HUES64 (cell line): ENCODE data around the gene CPA4.

Experiments used
- H3K27ac ChIP-seq: 2 replicates; pipeline ENCODE4 v1.7.0; 2013; ENCODE audit warnings: low read depth, low read length, inconsistent platforms
- H3K27me3 ChIP-seq: 2 replicates; pipeline ENCODE4 v1.6.1; 2013; ENCODE audit warnings: mild to moderate bottlenecking, low read length; ENCODE audit not compliant: insufficient read depth
- H3K36me3 ChIP-seq: 2 replicates; pipeline ENCODE4 v1.6.1; 2013; ENCODE audit warnings: mild to moderate bottlenecking, low read length; ENCODE audit not compliant: insufficient read depth
- H3K4me1 ChIP-seq: 2 replicates; pipeline ENCODE4 v1.6.1; 2013; ENCODE audit warnings: mild to moderate bottlenecking, low read length, moderate library complexity; ENCODE audit not compliant: insufficient read depth
- H3K4me3 ChIP-seq: 2 replicates; pipeline ENCODE4 v1.5.1; 2013; ENCODE audit warnings: mild to moderate bottlenecking, low read length, moderate library complexity
- H3K9ac ChIP-seq: 2 replicates; pipeline ENCODE4 v1.6.1; 2013; ENCODE audit warnings: mild to moderate bottlenecking, low read depth, low read length
- H3K9me3 ChIP-seq: 2 replicates; pipeline ENCODE4 v1.6.1; 2013; ENCODE audit warnings: low read depth, low read length; ENCODE audit not compliant: insufficient read depth
- WGBS: fragments of 150-250, 120-280 bp; methylation state at CpG from one replicate; pipeline ENCODE4 v1.1.7; 2013; ENCODE audit warnings: missing lambda C conversion rate; 5-methylcytosine and 5-hydroxymethylcytosine counted together

Gene CPA4

GRCh38 chr7:130334274-130334673 is 41.3 kb downstream of the CPA4 start:
- H3K9me3 ChIP-seq = no peaks in the 10 kb centered on the region
- H3K4me3 ChIP-seq = no peak overlapping the region
- no peak overlapping the region for H3K9ac ChIP-seq
- H3K27ac ChIP-seq = no peak overlapping the region
- H3K27me3 ChIP-seq = no peaks in the 10 kb centered on the region
- WGBS = 94% methylated on average over 6 of the region's 6 CpGs
- peaks cover 15% of the 10 kb centered on the region for H3K4me1 ChIP-seq
- H3K36me3 ChIP-seq = no peaks in the 10 kb centered on the region

GRCh38 chr7:130337410-130337971 is 44.5 kb downstream of the CPA4 start:
- Histone ChIP-seq H3K9ac (no peak overlapping the region), H3K36me3 (no peaks in the 10 kb centered on the region), H3K27ac (no peak overlapping the region), H3K4me3 (no peak overlapping the region), H3K9me3 (no peaks in the 10 kb centered on the region), H3K27me3 (no peaks in the 10 kb centered on the region), H3K4me1 (peaks cover 15% of the 10 kb centered on the region)
- 95% methylated on average over 6 of the region's 6 CpGs for WGBS

- Histone ChIP-seq H3K4me3 (no peak overlapping the region), H3K9me3 (no peaks in the 10 kb centered on the region)
Measured at GRCh38 chr7:130338233-130338632, 45.3 kb downstream of the CPA4 start.

GRCh38 chr7:130341882-130342281 is 48.9 kb downstream of the CPA4 start:
- no peaks in the 10 kb centered on the region for H3K9me3 ChIP-seq
- WGBS = 100% methylated on average over 2 of the region's 4 CpGs
- H3K4me3 ChIP-seq = no peak overlapping the region
- no peak overlapping the region for H3K27ac ChIP-seq
- peaks cover 29% of the 10 kb centered on the region for H3K4me1 ChIP-seq
- no peaks in the 10 kb centered on the region for H3K27me3 ChIP-seq
- H3K9ac ChIP-seq = no peak overlapping the region
- no peaks in the 10 kb centered on the region for H3K36me3 ChIP-seq

More at GRCh38 chr7:130338233-130338632, 45.3 kb downstream of the CPA4 start:
- H3K4me1 ChIP-seq = peaks cover 15% of the 10 kb centered on the region
- no peaks in the 10 kb centered on the region for H3K36me3 ChIP-seq
- peak overlapping the region; percentile 48; the same call in 1 of the 2 replicates for H3K27ac ChIP-seq
- WGBS = 62% methylated on average over 3 of the region's 3 CpGs
- no peak overlapping the region for H3K9ac ChIP-seq
- H3K27me3 ChIP-seq = no peaks in the 10 kb centered on the region

GRCh38 chr7:130342701-130343380 is 49.9 kb downstream of the CPA4 start:
- no peaks in the 10 kb centered on the region for H3K27me3 ChIP-seq
- H3K4me1 ChIP-seq = peaks cover 26% of the 10 kb centered on the region
- no peaks in the 10 kb centered on the region for H3K36me3 ChIP-seq
- 98% methylated on average over 3 of the region's 3 CpGs for WGBS
- H3K27ac ChIP-seq = no peak overlapping the region
- no peak overlapping the region for H3K9ac ChIP-seq
- H3K9me3 ChIP-seq = no peaks in the 10 kb centered on the region
- H3K4me3 ChIP-seq = no peak overlapping the region

- no peaks in the 10 kb centered on the region for H3K9me3 ChIP-seq
- no peak within 1 kb of the TSS for H3K27ac ChIP-seq
- H3K27me3 ChIP-seq = no peaks in the 10 kb centered on the region
- H3K9ac ChIP-seq = no peak within 1 kb of the TSS
- WGBS = 98% methylated on average over 5 of the region's 5 CpGs
- no peaks in the 10 kb centered on the region for H3K36me3 ChIP-seq
- H3K4me1 ChIP-seq = peaks cover 13% of the 10 kb centered on the region
- no peak within 1 kb of the TSS for H3K4me3 ChIP-seq
Measured at GRCh38 chr7:130344271-130344866, 51.4 kb downstream of the CPA4 start, which contains the start of gene CPA5. CPA5 (plus strand) TSS chr7:130344816; CDS start chr7:130346486, 1,670 bp downstream.

GRCh38 chr7:130345136-130345535 is 52.2 kb downstream of the CPA4 start:
- no peak overlapping the region for H3K27ac ChIP-seq
- WGBS = 18% methylated on average over 8 of the region's 8 CpGs
- H3K36me3 ChIP-seq = no peaks in the 10 kb centered on the region
- H3K4me1 ChIP-seq = peaks cover 16% of the 10 kb centered on the region
- no peaks in the 10 kb centered on the region for H3K27me3 ChIP-seq
- H3K4me3 ChIP-seq = no peak overlapping the region
- no peak overlapping the region for H3K9ac ChIP-seq
- H3K9me3 ChIP-seq = no peaks in the 10 kb centered on the region

- Histone ChIP-seq H3K27me3 (no peaks in the 10 kb centered on the region), H3K27ac (no peak overlapping the region), H3K4me1 (peaks cover 22% of the 10 kb centered on the region), H3K36me3 (no peaks in the 10 kb centered on the region), H3K9ac (no peak overlapping the region), H3K4me3 (no peak overlapping the region), H3K9me3 (no peaks in the 10 kb centered on the region)
- WGBS = 90% methylated on average over 4 of the region's 5 CpGs
Measured at GRCh38 chr7:130345725-130346124, 52.8 kb downstream of the CPA4 start.

- no peaks in the 10 kb centered on the region for H3K9me3 ChIP-seq
- H3K4me3 ChIP-seq = no peak overlapping the region
- no peak overlapping the region for H3K9ac ChIP-seq
- 90% methylated on average over 10 of the region's 10 CpGs for WGBS
- no peaks in the 10 kb centered on the region for H3K27me3 ChIP-seq
- H3K36me3 ChIP-seq = no peaks in the 10 kb centered on the region
- H3K27ac ChIP-seq = no peak overlapping the region
- H3K4me1 ChIP-seq = peaks cover 28% of the 10 kb centered on the region
Measured at GRCh38 chr7:130346177-130346905, 53.4 kb downstream of the CPA4 start.

GRCh38 chr7:130346941-130347340 is 54.0 kb downstream of the CPA4 start:
- Histone ChIP-seq H3K4me1 (peaks cover 34% of the 10 kb centered on the region), H3K36me3 (no peaks in the 10 kb centered on the region), H3K9me3 (no peaks in the 10 kb centered on the region), H3K27ac (no peak overlapping the region), H3K4me3 (no peak overlapping the region), H3K9ac (no peak overlapping the region), H3K27me3 (no peaks in the 10 kb centered on the region)
- WGBS = 88% methylated on average over 12 of the region's 12 CpGs
